Keratinocyte (primary cell): ENCODE measurements around the gene FRAS1.

ENCODE experiments used
- EZH2 ChIP-seq: IDR thresholded peaks from one replicate; pipeline ENCODE4 v1.6.1; 2012; ENCODE audit warnings: inconsistent platforms, mild to moderate bottlenecking, low read length, moderate library complexity
- TF ChIP-seq, protein P1 (sequence below), 3 experiments: IDR thresholded peaks in 1 of 3; conservative IDR thresholded peaks in 1 of 3; optimal IDR thresholded peaks in 1 of 3; 2 replicates in 2 of 3; 3 replicates in 1 of 3; pipeline versions ENCODE3 to v1.5.1; 2011; ENCODE audit warnings: low read length in 3 of 3, mild to moderate bottlenecking in 3 of 3, moderate library complexity in 2 of 3, control low read depth in 1 of 3, inconsistent platforms in 1 of 3; ENCODE audit not compliant: insufficient read depth in 2 of 3; ENCODE audit errors: extremely low read depth in 1 of 3

DNA sequence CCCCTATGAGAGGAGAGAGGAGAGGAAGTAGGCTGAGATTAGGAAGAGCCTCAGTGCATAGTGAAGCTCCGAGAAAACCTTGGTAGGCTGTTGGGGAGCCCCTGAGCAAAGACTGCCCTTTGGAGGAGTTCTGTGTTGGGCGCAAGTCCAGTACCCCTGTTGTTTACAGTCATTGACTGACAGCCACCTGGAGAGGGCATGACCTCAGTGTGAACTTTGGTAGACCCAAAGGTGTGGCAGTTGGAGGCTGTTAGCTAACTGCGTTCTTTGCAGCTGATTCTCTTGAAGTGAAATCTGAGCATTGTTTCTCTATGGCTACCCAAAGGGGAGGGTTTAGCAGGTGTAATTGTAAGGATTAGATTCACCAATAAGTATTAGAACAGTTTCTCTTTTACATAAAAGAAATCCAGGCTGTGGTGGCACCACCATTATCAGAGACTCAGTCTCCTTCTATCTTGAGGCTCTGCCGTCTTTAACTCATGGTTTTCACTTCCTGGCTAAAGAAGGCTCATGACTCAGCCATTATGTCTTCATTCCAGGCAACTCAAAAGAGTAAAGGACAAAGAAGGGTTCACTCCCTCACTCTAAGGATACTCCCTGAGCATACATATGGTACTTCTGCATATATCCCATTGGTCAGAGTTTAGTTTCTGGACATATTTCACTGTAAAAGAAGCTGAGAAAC is 527.9 kb downstream of the FRAS1 start:
- TF ChIP-seq, protein P1, sequence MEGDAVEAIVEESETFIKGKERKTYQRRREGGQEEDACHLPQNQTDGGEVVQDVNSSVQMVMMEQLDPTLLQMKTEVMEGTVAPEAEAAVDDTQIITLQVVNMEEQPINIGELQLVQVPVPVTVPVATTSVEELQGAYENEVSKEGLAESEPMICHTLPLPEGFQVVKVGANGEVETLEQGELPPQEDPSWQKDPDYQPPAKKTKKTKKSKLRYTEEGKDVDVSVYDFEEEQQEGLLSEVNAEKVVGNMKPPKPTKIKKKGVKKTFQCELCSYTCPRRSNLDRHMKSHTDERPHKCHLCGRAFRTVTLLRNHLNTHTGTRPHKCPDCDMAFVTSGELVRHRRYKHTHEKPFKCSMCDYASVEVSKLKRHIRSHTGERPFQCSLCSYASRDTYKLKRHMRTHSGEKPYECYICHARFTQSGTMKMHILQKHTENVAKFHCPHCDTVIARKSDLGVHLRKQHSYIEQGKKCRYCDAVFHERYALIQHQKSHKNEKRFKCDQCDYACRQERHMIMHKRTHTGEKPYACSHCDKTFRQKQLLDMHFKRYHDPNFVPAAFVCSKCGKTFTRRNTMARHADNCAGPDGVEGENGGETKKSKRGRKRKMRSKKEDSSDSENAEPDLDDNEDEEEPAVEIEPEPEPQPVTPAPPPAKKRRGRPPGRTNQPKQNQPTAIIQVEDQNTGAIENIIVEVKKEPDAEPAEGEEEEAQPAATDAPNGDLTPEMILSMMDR (optimal IDR thresholded peaks at IDR 0.05 in 1 of 3, IDR thresholded peaks at IDR 0.05 in 1 of 3, conservative IDR thresholded peaks at IDR 0.05 in 1 of 3; ENCODE audit: extremely low read depth in 1 of 3, insufficient read depth in 2 of 3, low read length in 3 of 3), result no peak
- TF ChIP-seq EZH2, result no peak
